ENCODE data around the gene DCC.

Gene DCC

GRCh38 chr18:52523566-52523965 is 183.6 kb downstream of the DCC start:
- H3K27ac ChIP-seq, result no peak overlapping the region
- TF ChIP-seq CTCF (conservative IDR thresholded peaks at IDR 0.05) (no peak), ZFX (IDR thresholded peaks at IDR 0.05) (no peak)

GRCh38 chr18:52531836-52532235 is 191.8 kb downstream of the DCC start:
- H3K27ac ChIP-seq, result no peak overlapping the region
- no peak for TF ChIP-seq CTCF (conservative IDR thresholded peaks at IDR 0.05)
- no peak for TF ChIP-seq ZFX (IDR thresholded peaks at IDR 0.05)

GRCh38 chr18:52536039-52536438 is 196.0 kb downstream of the DCC start:
- no peak for TF ChIP-seq CTCF (conservative IDR thresholded peaks at IDR 0.05)
- no peak for TF ChIP-seq ZFX (IDR thresholded peaks at IDR 0.05)
- H3K27ac ChIP-seq, result no peak overlapping the region

DNA sequence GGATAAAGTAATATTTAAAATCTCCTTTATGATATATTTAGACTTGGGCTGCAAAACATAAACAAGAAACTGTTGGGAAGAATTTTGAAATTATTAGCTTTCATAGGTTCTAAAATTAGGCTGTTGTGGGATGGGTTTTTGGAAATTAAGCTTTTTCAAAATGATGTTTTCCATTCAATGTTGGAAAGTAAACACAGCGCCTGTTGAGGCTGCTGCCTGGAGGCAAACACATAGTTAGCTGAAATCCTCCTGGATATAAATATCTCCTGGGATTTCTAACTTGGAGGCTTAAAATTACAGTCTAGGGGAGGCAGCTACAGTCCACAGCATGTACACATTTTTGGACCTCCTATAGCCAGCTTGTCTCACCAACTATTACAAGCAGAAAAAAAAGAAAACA is 197.3 kb downstream of the DCC start:
- H3K27ac ChIP-seq, result no peak overlapping the region
- no peak for TF ChIP-seq ZFX (IDR thresholded peaks at IDR 0.05)
- no peak for TF ChIP-seq CTCF (conservative IDR thresholded peaks at IDR 0.05)

- H3K27ac ChIP-seq, result no peak overlapping the region
- TF ChIP-seq CTCF (conservative IDR thresholded peaks at IDR 0.05), result no peak
- TF ChIP-seq ZFX (IDR thresholded peaks at IDR 0.05), result no peak
Observed at GRCh38 chr18:52541056-52541455, 201.1 kb downstream of the DCC start.

DNA sequence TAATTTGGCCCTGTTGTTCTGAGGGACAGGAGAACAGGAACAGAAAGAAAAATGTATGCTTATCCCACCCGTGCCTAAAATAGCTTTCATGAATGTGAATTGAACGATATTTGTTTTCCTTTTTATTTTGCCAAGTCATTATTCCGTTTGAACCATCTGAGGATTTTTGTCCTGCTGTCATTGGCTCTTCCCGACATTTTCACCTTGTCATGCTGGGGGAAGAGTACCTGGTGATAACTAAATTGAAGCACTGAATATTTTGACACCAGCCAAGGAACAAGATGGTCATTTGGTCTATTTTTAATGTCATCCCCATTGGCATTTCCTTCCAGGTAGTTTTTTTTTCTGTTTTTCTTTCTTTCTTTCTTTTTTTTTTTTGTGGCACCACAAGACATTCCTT is 204.1 kb downstream of the DCC start:
- no peak overlapping the region for H3K27ac ChIP-seq
- TF ChIP-seq ZFX (IDR thresholded peaks at IDR 0.05), result no peak
- TF ChIP-seq CTCF (conservative IDR thresholded peaks at IDR 0.05), result no peak

- TF ChIP-seq CTCF (conservative IDR thresholded peaks at IDR 0.05), result no peak
- TF ChIP-seq ZFX (IDR thresholded peaks at IDR 0.05), result no peak
- H3K27ac ChIP-seq, result no peak overlapping the region
Observed at GRCh38 chr18:52546686-52547346, 206.8 kb downstream of the DCC start.

All from C4-2B (cell line).